ENCODE measurements around the gene CD300A. TPM values are rescaled to one million over a fixed set of nuclear protein-coding genes. Genes with fewer than 3 reads are reported as not detected.

The CD300A gene
- total RNA-seq, 1 experiment from 2014 or later, result not detected

DNA sequence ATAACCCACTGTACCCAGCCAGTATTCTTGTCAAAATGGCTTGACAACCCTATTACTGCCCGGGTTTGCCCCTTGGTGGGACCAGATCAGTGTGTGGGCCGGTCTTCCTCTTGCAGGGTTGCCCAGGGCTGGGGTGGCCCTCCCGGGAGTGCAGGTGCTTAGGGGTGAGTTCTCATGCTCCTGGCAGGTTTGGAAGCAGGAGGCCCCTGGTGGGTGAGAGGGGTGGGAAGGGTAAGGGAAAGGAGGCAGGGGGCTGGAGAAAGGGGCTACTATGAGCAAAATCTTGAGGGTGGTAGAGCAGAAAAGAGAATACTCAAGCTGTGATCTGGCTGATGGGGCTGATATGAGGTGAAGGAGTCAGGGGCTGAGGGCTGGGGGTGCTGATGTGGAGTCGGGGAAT lies 6.5 kb downstream of the CD300A start:
- TF ChIP-seq EZH2 (IDR thresholded peaks at IDR 0.05; ENCODE audit: low read length, unreplicated experiment) (no peak), EZH2phosphoT487 (IDR thresholded peaks at IDR 0.05; ENCODE audit: borderline replicate concordance, low read length) (no peak)
- TF ChIP-seq, protein P1, sequence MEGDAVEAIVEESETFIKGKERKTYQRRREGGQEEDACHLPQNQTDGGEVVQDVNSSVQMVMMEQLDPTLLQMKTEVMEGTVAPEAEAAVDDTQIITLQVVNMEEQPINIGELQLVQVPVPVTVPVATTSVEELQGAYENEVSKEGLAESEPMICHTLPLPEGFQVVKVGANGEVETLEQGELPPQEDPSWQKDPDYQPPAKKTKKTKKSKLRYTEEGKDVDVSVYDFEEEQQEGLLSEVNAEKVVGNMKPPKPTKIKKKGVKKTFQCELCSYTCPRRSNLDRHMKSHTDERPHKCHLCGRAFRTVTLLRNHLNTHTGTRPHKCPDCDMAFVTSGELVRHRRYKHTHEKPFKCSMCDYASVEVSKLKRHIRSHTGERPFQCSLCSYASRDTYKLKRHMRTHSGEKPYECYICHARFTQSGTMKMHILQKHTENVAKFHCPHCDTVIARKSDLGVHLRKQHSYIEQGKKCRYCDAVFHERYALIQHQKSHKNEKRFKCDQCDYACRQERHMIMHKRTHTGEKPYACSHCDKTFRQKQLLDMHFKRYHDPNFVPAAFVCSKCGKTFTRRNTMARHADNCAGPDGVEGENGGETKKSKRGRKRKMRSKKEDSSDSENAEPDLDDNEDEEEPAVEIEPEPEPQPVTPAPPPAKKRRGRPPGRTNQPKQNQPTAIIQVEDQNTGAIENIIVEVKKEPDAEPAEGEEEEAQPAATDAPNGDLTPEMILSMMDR (conservative IDR thresholded peaks at IDR 0.05; ENCODE audit: low read depth, low read length), result no peak
- Histone ChIP-seq H4K20me1 (ENCODE audit: low read length) (no peaks in the 10 kb centered on the region), H3K79me2 (ENCODE audit: low read length) (no peaks in the 10 kb centered on the region), H3K27me3 (ENCODE audit: low read length) (peaks cover 32% of the 10 kb centered on the region), H3K9me3 (ENCODE audit: low read length) (no peaks in the 10 kb centered on the region), H3K27ac (ENCODE audit: low read length) (no peak overlapping the region), H3F3A (ENCODE audit: low read length, unreplicated experiment) (no peaks in the 10 kb centered on the region), H3K9ac (ENCODE audit: low read length) (no peak overlapping the region), H3K4me1 (ENCODE audit: insufficient read depth, low read length) (no peaks in the 10 kb centered on the region), H3K4me2 (ENCODE audit: low read length) (no peak overlapping the region), H3K36me3 (ENCODE audit: low read depth, low read length) (no peaks in the 10 kb centered on the region), H3K4me3 (ENCODE audit: low read length) (no peak overlapping the region), H2AFZ (ENCODE audit: low read length) (no peak overlapping the region), H3K9me2 (replicated peaks; ENCODE audit: low read length) (no peaks in the 10 kb centered on the region)
- ChIA-PET CTCF (interaction anchor here (0.6 kb wide), 1 partner anchor 105 kb away, joined by 5 read pairs; no protein-coding TSS in a partner anchor), POLR2A (ENCODE audit: unreplicated experiment) (no interaction called here)
- no TSS peak for BruUV-seq (replicated peaks)
- ATAC-seq (no peak), DNase-seq (no peak)
- intact Hi-C loops (cut with micrococcal nuclease), result no loop called here

DNA sequence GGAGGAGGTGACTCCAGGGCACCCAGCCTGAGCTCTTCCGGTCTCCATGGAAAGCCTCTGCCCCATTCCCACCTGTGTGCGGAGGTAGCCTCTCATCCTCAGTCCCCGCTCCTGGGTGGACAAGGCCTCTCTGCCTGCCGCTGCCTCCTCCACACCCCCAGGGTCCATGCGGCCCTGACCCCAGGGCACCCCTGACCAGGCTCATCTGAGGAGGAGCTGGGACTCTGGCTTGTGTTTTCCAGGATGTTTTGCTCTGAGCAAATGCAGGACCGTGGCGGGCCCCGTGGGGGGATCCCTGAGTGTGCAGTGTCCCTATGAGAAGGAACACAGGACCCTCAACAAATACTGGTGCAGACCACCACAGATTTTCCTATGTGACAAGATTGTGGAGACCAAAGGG lies 6.9 kb downstream of the CD300A start:
- Histone ChIP-seq H3K9ac (ENCODE audit: low read length) (no peak overlapping the region), H2AFZ (ENCODE audit: low read length) (no peak overlapping the region), H3K27ac (ENCODE audit: low read length) (no peak overlapping the region), H4K20me1 (ENCODE audit: low read length) (no peaks in the 10 kb centered on the region), H3K36me3 (ENCODE audit: low read depth, low read length) (no peaks in the 10 kb centered on the region), H3K4me3 (ENCODE audit: low read length) (no peak overlapping the region), H3K4me1 (ENCODE audit: insufficient read depth, low read length) (no peaks in the 10 kb centered on the region), H3K9me2 (replicated peaks; ENCODE audit: low read length) (no peaks in the 10 kb centered on the region), H3K4me2 (ENCODE audit: low read length) (no peak overlapping the region), H3K9me3 (ENCODE audit: low read length) (no peaks in the 10 kb centered on the region), H3K79me2 (ENCODE audit: low read length) (no peaks in the 10 kb centered on the region), H3F3A (ENCODE audit: low read length, unreplicated experiment) (no peaks in the 10 kb centered on the region), H3K27me3 (ENCODE audit: low read length) (peaks cover 36% of the 10 kb centered on the region)
- DNase-seq (no peak), ATAC-seq (no peak)
- intact Hi-C loops (cut with micrococcal nuclease), result no loop called here
- TF ChIP-seq, protein P1 (conservative IDR thresholded peaks at IDR 0.05; ENCODE audit: low read depth, low read length), result no peak
- TF ChIP-seq EZH2 (IDR thresholded peaks at IDR 0.05; ENCODE audit: low read length, unreplicated experiment) (no peak), EZH2phosphoT487 (IDR thresholded peaks at IDR 0.05; ENCODE audit: borderline replicate concordance, low read length) (no peak)
- ChIA-PET POLR2A (ENCODE audit: unreplicated experiment) (no interaction called here), CTCF (no interaction called here)
- BruUV-seq (replicated peaks), result no TSS peak

DNA sequence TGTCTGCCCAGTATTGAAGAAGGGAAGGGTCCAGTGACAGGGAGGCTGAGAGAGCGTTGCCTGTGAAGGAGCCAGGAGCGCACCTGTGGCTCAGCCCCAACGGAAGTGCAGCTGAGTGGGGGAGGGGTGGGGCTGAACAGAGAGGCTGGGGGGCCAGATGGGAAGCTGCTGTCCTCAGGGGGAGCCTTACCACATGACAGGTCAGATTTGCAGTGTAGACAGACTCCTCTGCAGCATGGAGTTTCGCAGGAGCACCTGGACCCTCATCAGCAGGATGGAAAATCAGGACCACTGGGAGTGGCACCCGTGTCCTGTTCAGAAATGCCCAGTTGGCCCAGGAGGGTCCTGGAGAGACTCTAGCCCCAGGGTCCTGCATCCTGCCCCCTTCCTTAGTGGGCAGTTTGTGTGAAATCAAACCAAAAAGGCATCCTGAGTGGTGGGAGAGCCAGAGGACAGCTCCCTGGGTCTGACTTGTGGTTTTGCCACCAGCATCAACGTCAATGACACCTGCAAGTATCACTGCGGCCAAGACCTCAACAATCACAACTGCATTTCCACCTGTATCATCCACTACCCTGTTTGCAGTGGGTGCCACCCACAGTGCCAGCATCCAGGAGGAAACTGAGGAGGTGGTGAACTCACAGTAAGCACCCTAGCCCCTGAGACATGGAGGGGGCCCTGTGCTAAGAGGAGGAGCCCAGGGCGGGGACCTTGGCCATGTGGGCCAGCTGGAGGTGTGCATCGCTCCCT lies 7.8 kb downstream of the CD300A start:
- Histone ChIP-seq H2AFZ (ENCODE audit: low read length) (no peak overlapping the region), H3K4me3 (ENCODE audit: low read length) (no peak overlapping the region), H4K20me1 (ENCODE audit: low read length) (no peaks in the 10 kb centered on the region), H3K4me1 (ENCODE audit: insufficient read depth, low read length) (no peaks in the 10 kb centered on the region), H3K27me3 (ENCODE audit: low read length) (peaks cover 45% of the 10 kb centered on the region), H3K9me2 (replicated peaks; ENCODE audit: low read length) (no peaks in the 10 kb centered on the region), H3F3A (ENCODE audit: low read length, unreplicated experiment) (no peaks in the 10 kb centered on the region), H3K79me2 (ENCODE audit: low read length) (no peaks in the 10 kb centered on the region), H3K27ac (ENCODE audit: low read length) (no peak overlapping the region), H3K9ac (ENCODE audit: low read length) (no peak overlapping the region), H3K36me3 (ENCODE audit: low read depth, low read length) (no peaks in the 10 kb centered on the region), H3K9me3 (ENCODE audit: low read length) (no peaks in the 10 kb centered on the region), H3K4me2 (ENCODE audit: low read length) (no peak overlapping the region)
- ChIA-PET CTCF (no interaction called here), POLR2A (ENCODE audit: unreplicated experiment) (no interaction called here)
- intact Hi-C loops (cut with micrococcal nuclease), result no loop called here
- BruUV-seq (replicated peaks), result no TSS peak
- TF ChIP-seq, protein P1 (conservative IDR thresholded peaks at IDR 0.05; ENCODE audit: low read depth, low read length), result no peak
- TF ChIP-seq EZH2phosphoT487 (IDR thresholded peaks at IDR 0.05; ENCODE audit: borderline replicate concordance, low read length), result no peak
- no peak for TF ChIP-seq EZH2 (IDR thresholded peaks at IDR 0.05; ENCODE audit: low read length, unreplicated experiment)
- DNase-seq, result no peak
- no peak for ATAC-seq
